ENCODE results near the gene NUAK1. TPM values are rescaled to one million over a fixed set of nuclear protein-coding genes. Genes with fewer than 3 reads are reported as not detected.
"Not testable (repeated sequence)": the region's sequence is repeated elsewhere in the genome, so short reads cannot be mapped to it uniquely, and the experiment has no call there.

The NUAK1 gene
- total RNA-seq, 1 donor from 2014 or later, result 23.4 TPM

DNA sequence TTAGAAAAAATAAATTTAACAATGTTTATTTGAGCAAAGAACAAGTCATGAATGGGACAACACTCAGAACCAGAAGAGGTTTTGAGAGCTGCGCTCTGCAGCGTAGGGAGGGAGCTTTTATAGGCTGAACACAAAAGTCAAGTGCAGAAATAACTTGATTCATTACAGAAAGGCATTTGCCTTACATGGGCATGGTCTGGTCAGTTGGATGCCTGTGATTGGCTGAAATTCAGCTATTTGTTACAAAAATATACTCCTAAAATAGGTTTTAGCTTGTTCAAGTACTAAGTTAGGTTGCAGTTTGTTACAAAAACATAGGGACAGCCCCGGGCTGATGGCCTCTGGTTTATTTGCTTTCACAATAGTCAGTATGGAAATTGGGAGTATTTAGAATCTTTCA lies 118.0 kb downstream of the NUAK1 start:
- TF ChIP-seq, protein P1, sequence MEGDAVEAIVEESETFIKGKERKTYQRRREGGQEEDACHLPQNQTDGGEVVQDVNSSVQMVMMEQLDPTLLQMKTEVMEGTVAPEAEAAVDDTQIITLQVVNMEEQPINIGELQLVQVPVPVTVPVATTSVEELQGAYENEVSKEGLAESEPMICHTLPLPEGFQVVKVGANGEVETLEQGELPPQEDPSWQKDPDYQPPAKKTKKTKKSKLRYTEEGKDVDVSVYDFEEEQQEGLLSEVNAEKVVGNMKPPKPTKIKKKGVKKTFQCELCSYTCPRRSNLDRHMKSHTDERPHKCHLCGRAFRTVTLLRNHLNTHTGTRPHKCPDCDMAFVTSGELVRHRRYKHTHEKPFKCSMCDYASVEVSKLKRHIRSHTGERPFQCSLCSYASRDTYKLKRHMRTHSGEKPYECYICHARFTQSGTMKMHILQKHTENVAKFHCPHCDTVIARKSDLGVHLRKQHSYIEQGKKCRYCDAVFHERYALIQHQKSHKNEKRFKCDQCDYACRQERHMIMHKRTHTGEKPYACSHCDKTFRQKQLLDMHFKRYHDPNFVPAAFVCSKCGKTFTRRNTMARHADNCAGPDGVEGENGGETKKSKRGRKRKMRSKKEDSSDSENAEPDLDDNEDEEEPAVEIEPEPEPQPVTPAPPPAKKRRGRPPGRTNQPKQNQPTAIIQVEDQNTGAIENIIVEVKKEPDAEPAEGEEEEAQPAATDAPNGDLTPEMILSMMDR (IDR thresholded peaks at IDR 0.05; ENCODE audit: unreplicated experiment), result no peak
- H3K4me3 Mint-ChIP-seq, result no peak overlapping the region

GRCh38 chr12:106019144-106019543 lies 119.6 kb downstream of the NUAK1 start:
- Mint-ChIP-seq H3K4me3 (no peak overlapping the region), H3K9me3 (peaks cover 19% of the 10 kb centered on the region), H3K4me1 (peaks cover 16% of the 10 kb centered on the region), H3K36me3 (peaks cover 6% of the 10 kb centered on the region), H3K27ac (no peak overlapping the region), H3K27me3 (ENCODE audit: low read depth) (no peaks in the 10 kb centered on the region)
- TF ChIP-seq, protein P1 (IDR thresholded peaks at IDR 0.05; ENCODE audit: unreplicated experiment), result no peak
- DNase-seq (ENCODE audit: low spot score in 2 of 2, unreplicated experiment in 2 of 2), result no peak

More for the DNA sequence above, 118.0 kb downstream of the NUAK1 start:
- no peak overlapping the region for H3K27ac Mint-ChIP-seq
- peaks cover 16% of the 10 kb centered on the region for H3K4me1 Mint-ChIP-seq
- DNase-seq (ENCODE audit: low spot score in 2 of 2, unreplicated experiment in 2 of 2), result no peak
- H3K27me3 Mint-ChIP-seq (ENCODE audit: low read depth), result no peaks in the 10 kb centered on the region
- peaks cover 19% of the 10 kb centered on the region for H3K9me3 Mint-ChIP-seq
- peaks cover 6% of the 10 kb centered on the region for H3K36me3 Mint-ChIP-seq

DNA sequence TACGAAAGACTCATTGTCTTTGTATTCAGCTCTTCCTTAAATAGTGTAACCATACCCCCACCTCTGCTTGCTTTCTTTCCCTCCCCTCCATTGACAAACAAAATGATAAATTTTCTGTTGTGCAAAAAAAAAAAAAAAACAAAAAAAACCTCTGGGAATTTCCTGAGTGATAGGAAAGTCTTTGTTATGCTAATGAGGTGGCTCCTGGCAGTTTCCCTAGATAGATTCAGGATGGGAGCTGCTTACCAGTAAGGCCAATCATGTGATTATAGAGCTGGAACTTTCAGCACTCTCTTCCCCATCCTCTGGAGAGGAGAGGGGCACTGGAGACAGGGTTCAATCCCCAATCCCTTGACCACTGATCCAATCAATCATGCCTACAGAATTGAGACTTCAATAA lies 120.5 kb downstream of the NUAK1 start:
- H3K4me3 Mint-ChIP-seq, result no peak overlapping the region
- no peak overlapping the region for H3K27ac Mint-ChIP-seq
- H3K9me3 Mint-ChIP-seq, result peaks cover 19% of the 10 kb centered on the region
- no peak for DNase-seq (ENCODE audit: low spot score in 2 of 2, unreplicated experiment in 2 of 2)
- TF ChIP-seq, protein P1 (IDR thresholded peaks at IDR 0.05; ENCODE audit: unreplicated experiment), result no peak
- H3K36me3 Mint-ChIP-seq, result peaks cover 6% of the 10 kb centered on the region
- H3K27me3 Mint-ChIP-seq (ENCODE audit: low read depth), result no peaks in the 10 kb centered on the region
- peaks cover 16% of the 10 kb centered on the region for H3K4me1 Mint-ChIP-seq

- H3K27me3 Mint-ChIP-seq (ENCODE audit: low read depth); DNase-seq (ENCODE audit: low spot score in 2 of 2, unreplicated experiment in 2 of 2); H3K4me1 Mint-ChIP-seq; H3K36me3 Mint-ChIP-seq; H3K27ac Mint-ChIP-seq; H3K4me3 Mint-ChIP-seq: not testable (repeated sequence)
- H3K9me3 Mint-ChIP-seq, result peaks cover 19% of the 10 kb centered on the region
These were observed 122.0 kb downstream of the NUAK1 start for GRCh38 chr12:106016601-106017278.

- peaks cover 19% of the 10 kb centered on the region for H3K9me3 Mint-ChIP-seq
- no peak overlapping the region for H3K27ac Mint-ChIP-seq
- no peak overlapping the region for H3K4me3 Mint-ChIP-seq
- no peak for DNase-seq (ENCODE audit: low spot score in 2 of 2, unreplicated experiment in 2 of 2)
- peaks cover 3% of the 10 kb centered on the region for H3K4me1 Mint-ChIP-seq
- peaks cover 6% of the 10 kb centered on the region for H3K36me3 Mint-ChIP-seq
- H3K27me3 Mint-ChIP-seq (ENCODE audit: low read depth), result no peaks in the 10 kb centered on the region
- TF ChIP-seq, protein P1 (IDR thresholded peaks at IDR 0.05; ENCODE audit: unreplicated experiment), result no peak
These were observed 123.1 kb downstream of the NUAK1 start for GRCh38 chr12:106015646-106016045.

DNA sequence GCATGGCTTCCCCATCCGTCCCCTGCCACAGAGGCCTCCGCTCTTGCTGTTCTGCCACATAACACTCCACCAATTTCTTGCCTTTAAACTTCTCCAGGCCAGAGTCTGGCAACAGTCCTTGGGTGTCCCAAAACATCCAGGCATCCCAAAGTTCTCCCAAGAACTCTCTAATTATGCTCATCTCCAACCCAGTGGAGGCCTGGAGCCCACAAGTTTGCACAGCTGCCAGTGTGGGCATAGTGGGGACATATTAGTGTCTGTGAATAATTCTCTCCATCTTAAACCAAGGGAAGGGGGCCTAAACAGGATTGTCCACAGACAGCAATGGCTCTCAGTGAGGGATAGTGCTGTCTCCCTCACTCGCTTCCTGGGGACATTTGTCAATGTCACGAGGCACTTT lies 124.8 kb downstream of the NUAK1 start:
- Mint-ChIP-seq H3K27ac (no peak overlapping the region), H3K36me3 (no peaks in the 10 kb centered on the region), H3K4me3 (no peak overlapping the region), H3K27me3 (ENCODE audit: low read depth) (no peaks in the 10 kb centered on the region), H3K4me1 (peaks cover 3% of the 10 kb centered on the region), H3K9me3 (peaks cover 7% of the 10 kb centered on the region)
- TF ChIP-seq, protein P1 (IDR thresholded peaks at IDR 0.05; ENCODE audit: unreplicated experiment), result no peak
- no peak for DNase-seq (ENCODE audit: low spot score in 2 of 2, unreplicated experiment in 2 of 2)

Other genes with a start within 250 kb of the NUAK1 start
- 174 to 180 TPM (median 178 TPM) in 3 replicates for gene CKAP4, start 109.1 kb upstream of the NUAK1 start, total RNA-seq
- 21.7 to 24.3 TPM (median 22.4 TPM) in 3 replicates for gene TCP11L2, start 163.8 kb upstream of the NUAK1 start, total RNA-seq
- gene POLR3B, start 218.8 kb upstream of the NUAK1 start, total RNA-seq, result 10.9 to 14.2 TPM (median 11.0 TPM) in 3 replicates